Measurements from ENCODE around the gene MARK3.
A peak's percentile ranks its signal among the peaks of the same experiment; 100 is the strongest.

MARK3 gene

GRCh38 chr14:103535891-103536565 is 150.8 kb downstream of the MARK3 start:
- no peak overlapping the region for H3K27ac Mint-ChIP-seq
- peaks cover 2% of the 10 kb centered on the region for H3K36me3 Mint-ChIP-seq (ENCODE audit: low read depth)
- no peaks in the 10 kb centered on the region for H3K4me1 Mint-ChIP-seq (ENCODE audit: low read depth)
- no peaks in the 10 kb centered on the region for H3K9me3 Mint-ChIP-seq
- no peak overlapping the region for H3K4me3 Mint-ChIP-seq
- H3K27me3 Mint-ChIP-seq (ENCODE audit: low read depth): no peaks in the 10 kb centered on the region

DNA sequence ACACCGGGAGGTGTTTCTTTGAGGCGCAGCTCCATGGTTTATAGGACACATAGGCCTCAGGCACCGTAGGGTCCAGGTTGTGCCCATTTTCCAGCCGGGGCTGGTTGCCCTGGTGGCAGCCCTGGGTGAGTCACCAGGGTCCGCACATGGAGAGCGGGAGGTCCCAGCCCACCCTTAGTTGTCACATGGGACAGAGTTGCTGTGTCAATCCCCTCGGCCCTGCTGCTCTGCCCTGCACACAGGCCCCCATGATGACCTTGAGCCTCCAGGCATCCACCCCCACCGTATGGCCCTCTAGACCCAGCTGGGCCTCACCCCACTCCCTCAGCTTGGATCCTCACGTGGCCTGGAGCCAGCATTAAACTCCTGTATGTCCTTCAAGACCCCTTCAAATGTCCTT is 151.5 kb downstream of the MARK3 start:
- no peaks in the 10 kb centered on the region for H3K36me3 Mint-ChIP-seq (ENCODE audit: low read depth)
- no peaks in the 10 kb centered on the region for H3K9me3 Mint-ChIP-seq
- H3K4me1 Mint-ChIP-seq (ENCODE audit: low read depth): no peaks in the 10 kb centered on the region
- H3K27me3 Mint-ChIP-seq (ENCODE audit: low read depth): no peaks in the 10 kb centered on the region
- H3K4me3 Mint-ChIP-seq: no peak overlapping the region
- H3K27ac Mint-ChIP-seq: no peak overlapping the region

GRCh38 chr14:103537175-103537990 is 152.2 kb downstream of the MARK3 start:
- Mint-ChIP-seq H3K27me3 (ENCODE audit: low read depth) (no peaks in the 10 kb centered on the region), H3K4me3 (no peak overlapping the region), H3K36me3 (ENCODE audit: low read depth) (no peaks in the 10 kb centered on the region), H3K27ac (no peak overlapping the region), H3K9me3 (no peaks in the 10 kb centered on the region), H3K4me1 (ENCODE audit: low read depth) (no peaks in the 10 kb centered on the region)

GRCh38 chr14:103538291-103539055 is 153.3 kb downstream of the MARK3 start:
- Mint-ChIP-seq H3K27ac (no peak overlapping the region), H3K36me3 (ENCODE audit: low read depth) (no peaks in the 10 kb centered on the region), H3K27me3 (ENCODE audit: low read depth) (no peaks in the 10 kb centered on the region), H3K4me1 (ENCODE audit: low read depth) (no peaks in the 10 kb centered on the region), H3K9me3 (no peaks in the 10 kb centered on the region), H3K4me3 (no peak overlapping the region)

DNA sequence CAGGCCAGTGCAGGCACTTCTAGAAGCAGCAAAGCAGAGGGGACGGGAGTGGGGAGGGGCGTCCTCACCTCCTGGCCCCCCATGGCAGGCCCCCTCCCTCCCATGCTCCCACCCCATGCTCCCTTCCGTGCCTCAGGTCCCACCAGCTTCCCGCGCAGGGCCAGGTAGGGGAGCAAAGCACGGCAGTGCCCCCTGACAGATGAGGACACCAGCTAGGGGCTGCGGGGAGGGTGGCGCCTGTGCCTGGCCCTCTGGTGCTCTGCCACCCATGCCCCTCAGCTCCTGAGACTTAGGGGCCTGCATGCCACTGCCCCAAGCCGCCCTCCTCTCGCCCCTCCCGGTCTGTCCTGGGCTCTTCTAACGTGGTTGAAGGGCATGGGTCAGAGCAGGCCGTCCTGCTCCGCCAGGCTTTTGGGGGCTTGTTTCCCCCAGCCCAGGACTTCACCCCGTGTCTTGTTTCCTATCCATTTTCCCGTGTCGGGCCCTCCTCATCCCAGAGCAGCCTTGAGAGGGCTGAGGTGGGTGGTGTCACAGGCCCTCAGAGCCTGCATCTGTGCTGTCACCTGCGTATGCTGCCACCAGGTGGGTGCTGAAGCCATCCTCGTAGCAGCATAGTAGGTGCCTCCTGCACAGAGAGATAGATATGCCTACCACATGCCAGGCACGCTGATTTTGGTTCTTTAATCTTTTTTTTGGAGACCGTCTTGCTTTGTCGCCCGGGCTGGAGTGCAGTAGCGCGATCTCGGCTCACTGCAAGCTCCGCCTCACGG is 154.0 kb downstream of the MARK3 start:
- H3K27ac Mint-ChIP-seq: peak overlapping the region; percentile 59
- no peaks in the 10 kb centered on the region for H3K9me3 Mint-ChIP-seq
- H3K36me3 Mint-ChIP-seq (ENCODE audit: low read depth): no peaks in the 10 kb centered on the region
- H3K27me3 Mint-ChIP-seq (ENCODE audit: low read depth): no peaks in the 10 kb centered on the region
- H3K4me1 Mint-ChIP-seq (ENCODE audit: low read depth): no peaks in the 10 kb centered on the region
- H3K4me3 Mint-ChIP-seq: no peak overlapping the region

GRCh38 chr14:103540821-103541708 is 155.8 kb downstream of the MARK3 start:
- Mint-ChIP-seq H3K36me3 (ENCODE audit: low read depth) (no peaks in the 10 kb centered on the region), H3K27ac (no peak overlapping the region), H3K4me3 (no peak overlapping the region), H3K9me3 (no peaks in the 10 kb centered on the region), H3K4me1 (ENCODE audit: low read depth) (no peaks in the 10 kb centered on the region), H3K27me3 (ENCODE audit: low read depth) (no peaks in the 10 kb centered on the region)

GRCh38 chr14:103541709-103542604 is 156.7 kb downstream of the MARK3 start:
- H3K27me3 Mint-ChIP-seq (ENCODE audit: low read depth): no peaks in the 10 kb centered on the region
- H3K27ac Mint-ChIP-seq: no peak overlapping the region
- H3K36me3 Mint-ChIP-seq (ENCODE audit: low read depth): no peaks in the 10 kb centered on the region
- no peaks in the 10 kb centered on the region for H3K9me3 Mint-ChIP-seq
- H3K4me3 Mint-ChIP-seq: no peak overlapping the region
- no peaks in the 10 kb centered on the region for H3K4me1 Mint-ChIP-seq (ENCODE audit: low read depth)

DNA sequence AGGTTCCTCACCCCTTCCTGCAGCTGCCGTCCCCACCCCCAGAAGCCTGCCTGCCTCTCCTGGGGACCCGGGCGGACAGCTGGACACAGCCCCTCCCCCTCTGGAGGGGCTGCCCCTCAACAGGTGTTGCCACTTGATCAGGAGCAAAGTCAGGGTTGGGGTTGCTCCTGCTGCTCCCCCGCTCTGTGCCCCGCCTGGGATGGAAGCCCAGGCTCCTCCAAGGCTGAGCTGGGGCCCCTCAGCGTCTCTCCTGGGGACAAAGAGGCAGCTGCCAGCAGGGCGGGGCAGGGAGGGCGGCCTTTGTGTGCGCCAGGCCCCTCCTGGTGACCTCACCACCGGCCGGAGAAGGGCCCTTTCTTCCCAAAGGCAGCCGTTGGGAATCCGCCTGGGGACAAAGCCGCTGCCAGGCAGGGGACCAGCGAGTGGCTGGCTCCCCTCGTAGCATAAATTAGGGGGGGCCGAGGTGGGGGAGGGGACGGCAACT is 157.4 kb downstream of the MARK3 start:
- Mint-ChIP-seq H3K4me3 (no peak overlapping the region), H3K9me3 (no peaks in the 10 kb centered on the region), H3K4me1 (ENCODE audit: low read depth) (no peaks in the 10 kb centered on the region), H3K27ac (no peak overlapping the region), H3K27me3 (ENCODE audit: low read depth) (no peaks in the 10 kb centered on the region), H3K36me3 (ENCODE audit: low read depth) (no peaks in the 10 kb centered on the region)

DNA sequence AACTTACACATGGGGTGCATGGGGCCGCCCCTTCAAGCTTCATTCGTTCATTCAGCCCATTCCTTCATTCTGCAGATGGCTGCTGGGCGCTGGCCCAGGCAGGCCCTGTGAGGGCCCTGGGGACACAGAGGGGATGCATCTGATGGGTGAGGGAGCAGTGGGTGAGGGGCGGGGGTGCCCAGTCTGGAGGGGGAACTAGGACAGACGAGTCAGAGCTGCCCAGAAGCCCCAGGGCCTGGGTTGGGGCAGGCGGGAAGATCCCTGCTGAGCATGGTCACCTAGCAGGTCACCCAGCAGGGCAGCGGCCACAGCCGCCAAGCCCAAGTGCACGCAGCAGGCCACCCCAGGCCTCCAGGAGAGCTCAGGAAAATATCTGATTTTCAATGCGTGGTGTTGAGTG is 157.9 kb downstream of the MARK3 start:
- no peaks in the 10 kb centered on the region for H3K27me3 Mint-ChIP-seq (ENCODE audit: low read depth)
- H3K4me3 Mint-ChIP-seq: no peak overlapping the region
- no peaks in the 10 kb centered on the region for H3K4me1 Mint-ChIP-seq (ENCODE audit: low read depth)
- no peaks in the 10 kb centered on the region for H3K36me3 Mint-ChIP-seq (ENCODE audit: low read depth)
- H3K27ac Mint-ChIP-seq: no peak overlapping the region
- no peaks in the 10 kb centered on the region for H3K9me3 Mint-ChIP-seq

- Mint-ChIP-seq H3K4me1 (ENCODE audit: low read depth) (no peaks in the 10 kb centered on the region), H3K27me3 (ENCODE audit: low read depth) (no peaks in the 10 kb centered on the region), H3K36me3 (ENCODE audit: low read depth) (no peaks in the 10 kb centered on the region), H3K4me3 (no peak overlapping the region), H3K27ac (no peak overlapping the region), H3K9me3 (no peaks in the 10 kb centered on the region)
Measured at GRCh38 chr14:103543721-103544387, 158.6 kb downstream of the MARK3 start.

- Mint-ChIP-seq H3K27me3 (ENCODE audit: low read depth) (no peaks in the 10 kb centered on the region), H3K4me1 (ENCODE audit: low read depth) (no peaks in the 10 kb centered on the region), H3K9me3 (no peaks in the 10 kb centered on the region), H3K4me3 (no peak overlapping the region), H3K36me3 (ENCODE audit: low read depth) (no peaks in the 10 kb centered on the region), H3K27ac (no peak overlapping the region)
Measured at GRCh38 chr14:103544388-103545218, 159.4 kb downstream of the MARK3 start.
